Measurements from ENCODE around the gene SORCS2. TPM values are rescaled to one million over a fixed set of nuclear protein-coding genes. Genes with fewer than 3 reads are reported as not detected.

Gene SORCS2
- total RNA-seq, 4 donors from 2014 or later, result 0.07 to 1.2 (median 0.11) TPM

DNA sequence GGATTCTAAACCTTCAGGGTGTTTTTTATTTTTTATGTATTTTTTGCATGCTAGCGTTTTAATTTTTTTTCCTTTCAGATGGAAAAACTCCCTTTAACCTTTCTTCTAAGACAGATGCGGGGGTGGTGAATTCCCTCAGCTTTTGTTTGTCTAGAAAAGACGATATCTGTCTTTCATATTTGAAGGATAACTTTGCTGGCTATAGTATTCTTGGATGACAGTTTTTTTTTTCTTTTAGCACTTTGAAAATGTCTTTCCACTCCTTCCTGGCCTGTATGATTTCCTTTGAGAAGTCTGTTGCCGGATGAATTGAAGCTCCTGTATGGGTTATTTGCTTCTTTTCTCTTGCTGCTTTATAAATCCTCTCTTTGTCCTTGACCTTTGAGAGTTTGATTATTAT is 215.8 kb downstream of the SORCS2 start:
- intact Hi-C loops (cut with DNase I; ENCODE audit: low total_unique reads) (no loop called here), in situ Hi-C loops (cut with MboI; ENCODE audit: low sequenced_read_pairs in 4 of 4) (no loop called here)
- DNase-seq, result no peak
- H3K36me3 ChIP-seq, result no peaks in the 10 kb centered on the region
- no peak for ATAC-seq
- TF ChIP-seq POLR2A (IDR thresholded peaks at IDR 0.05) (no peak), CTCF (IDR thresholded peaks at IDR 0.05 in 4 of 5, conservative IDR thresholded peaks at IDR 0.05 in 1 of 5) (no peak)
- H3K27ac ChIP-seq, result no peak overlapping the region
- peaks cover 0 to 4% of the 10 kb centered on the region in 2 donors for H3K4me1 ChIP-seq
- no peak overlapping the region for H3K4me3 ChIP-seq
- H3K9me3 ChIP-seq, result no peaks in the 10 kb centered on the region
- H3K27me3 ChIP-seq, result peaks cover 0 to 4% (median 0%) of the 10 kb centered on the region in 3 donors

- TF ChIP-seq CTCF (IDR thresholded peaks at IDR 0.05 in 4 of 5, conservative IDR thresholded peaks at IDR 0.05 in 1 of 5) (no peak), POLR2A (IDR thresholded peaks at IDR 0.05) (no peak)
Observed at GRCh38 chr4:7410446-7410845, 218.1 kb downstream of the SORCS2 start.

GRCh38 chr4:7411491-7411890 is 219.2 kb downstream of the SORCS2 start:
- H3K27ac ChIP-seq, result no peak overlapping the region

More at GRCh38 chr4:7410446-7410845, 218.1 kb downstream of the SORCS2 start:
- H3K27ac ChIP-seq, result no peak overlapping the region
- DNase-seq, result no peak
- H3K27me3 ChIP-seq, result peaks cover 0 to 4% (median 0%) of the 10 kb centered on the region in 3 donors
- H3K36me3 ChIP-seq, result no peaks in the 10 kb centered on the region
- intact Hi-C loops (cut with DNase I; ENCODE audit: low total_unique reads) (no loop called here), in situ Hi-C loops (cut with MboI; ENCODE audit: low sequenced_read_pairs in 4 of 4) (no loop called here)
- ATAC-seq, result no peak
- H3K9me3 ChIP-seq, result no peaks in the 10 kb centered on the region
- H3K4me3 ChIP-seq, result no peak overlapping the region
- H3K4me1 ChIP-seq, result peaks cover 0 to 4% of the 10 kb centered on the region in 2 donors

DNA sequence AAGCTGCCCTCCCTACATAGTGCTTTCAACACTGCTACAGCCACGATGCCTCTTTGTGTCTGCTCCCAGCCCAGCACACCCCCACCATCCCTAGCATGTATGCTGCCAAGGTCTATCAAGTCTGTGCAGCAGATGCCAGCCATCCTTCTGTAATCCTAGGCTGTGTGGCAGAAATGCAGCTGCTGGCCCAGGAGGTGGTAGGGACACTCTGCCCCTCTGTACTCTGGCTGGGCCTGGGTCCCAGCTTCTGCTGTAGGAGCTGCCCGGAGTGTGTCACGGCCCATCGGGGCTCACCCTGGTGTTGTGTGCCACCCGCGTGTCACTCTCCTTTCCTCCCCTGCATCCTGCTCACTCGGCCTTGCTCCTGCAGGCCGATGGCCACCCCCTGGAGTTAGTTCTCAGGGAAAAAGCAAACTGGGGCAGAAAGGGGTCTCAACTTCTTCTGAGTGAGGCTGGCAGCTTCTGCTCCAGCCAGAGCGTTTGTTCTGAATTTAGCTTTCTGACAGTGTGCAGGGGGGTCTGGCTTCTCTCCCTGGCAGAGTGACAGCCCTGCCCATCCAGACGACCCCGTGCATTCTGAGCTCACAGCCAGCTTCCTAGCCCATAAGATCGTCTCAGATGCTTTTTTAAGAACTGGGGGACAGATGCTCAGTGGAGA is 219.7 kb downstream of the SORCS2 start:
- no peaks in the 10 kb centered on the region for H3K9me3 ChIP-seq
- no peaks in the 10 kb centered on the region for H3K36me3 ChIP-seq
- no peak overlapping the region for H3K27ac ChIP-seq
- H3K27me3 ChIP-seq, result peaks cover 0 to 4% (median 0%) of the 10 kb centered on the region in 3 donors
- intact Hi-C loops (cut with DNase I; ENCODE audit: low total_unique reads), result no loop called here
- peaks cover 0 to 4% of the 10 kb centered on the region in 2 donors for H3K4me1 ChIP-seq
- in situ Hi-C loops (cut with MboI; ENCODE audit: low sequenced_read_pairs in 4 of 4), result no loop called here
- DNase-seq, result no peak
- no peak overlapping the region for H3K4me3 ChIP-seq
- TF ChIP-seq CTCF (IDR thresholded peaks at IDR 0.05 in 4 of 5, conservative IDR thresholded peaks at IDR 0.05 in 1 of 5), result no peak
- TF ChIP-seq POLR2A (IDR thresholded peaks at IDR 0.05), result no peak
- no peak for ATAC-seq

More at GRCh38 chr4:7411491-7411890, 219.2 kb downstream of the SORCS2 start:
- Histone ChIP-seq H3K36me3 (no peaks in the 10 kb centered on the region), H3K27me3 (peaks cover 0 to 4% (median 0%) of the 10 kb centered on the region in 3 donors), H3K4me1 (peaks cover 0 to 4% of the 10 kb centered on the region in 2 donors), H3K4me3 (no peak overlapping the region), H3K9me3 (no peaks in the 10 kb centered on the region)
- intact Hi-C loops (cut with DNase I; ENCODE audit: low total_unique reads), result no loop called here
- in situ Hi-C loops (cut with MboI; ENCODE audit: low sequenced_read_pairs in 4 of 4), result no loop called here
- no peak for DNase-seq
- no peak for ATAC-seq
- TF ChIP-seq CTCF (IDR thresholded peaks at IDR 0.05 in 4 of 5, conservative IDR thresholded peaks at IDR 0.05 in 1 of 5) (no peak), POLR2A (IDR thresholded peaks at IDR 0.05) (no peak)

All from gastrocnemius medialis (tissue), 4 donors.